ENCODE results near the gene CDH12.
"Not testable (repeated sequence)": the region's sequence is repeated elsewhere in the genome, so short reads cannot be mapped to it uniquely, and the experiment has no call there.

Gene CDH12

DNA sequence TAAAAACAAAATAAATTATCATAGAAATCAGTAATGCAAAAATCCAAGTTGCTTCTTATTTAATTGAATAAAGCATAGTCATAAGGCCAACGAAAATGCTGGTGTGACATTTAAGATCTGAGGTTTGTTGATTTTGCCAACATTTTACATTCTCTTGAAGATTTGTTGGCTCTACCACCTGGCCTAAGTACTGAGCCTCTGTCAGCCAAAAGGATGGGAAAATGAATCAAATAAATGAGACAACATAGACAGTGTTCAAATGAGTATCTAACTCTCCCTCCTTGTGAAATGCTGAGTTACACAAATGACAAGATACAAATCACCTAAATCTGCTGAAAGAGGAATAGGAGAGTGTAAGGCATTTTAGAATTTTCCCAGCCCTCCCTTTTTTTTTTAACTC lies 575.0 kb downstream of the CDH12 start:
- DNase-seq (ENCODE audit: low read depth in 2 of 2) = no peak

- no peak for DNase-seq (ENCODE audit: low read depth in 2 of 2)
Measured at GRCh38 chr5:22277006-22277405, 576.1 kb downstream of the CDH12 start.

DNA sequence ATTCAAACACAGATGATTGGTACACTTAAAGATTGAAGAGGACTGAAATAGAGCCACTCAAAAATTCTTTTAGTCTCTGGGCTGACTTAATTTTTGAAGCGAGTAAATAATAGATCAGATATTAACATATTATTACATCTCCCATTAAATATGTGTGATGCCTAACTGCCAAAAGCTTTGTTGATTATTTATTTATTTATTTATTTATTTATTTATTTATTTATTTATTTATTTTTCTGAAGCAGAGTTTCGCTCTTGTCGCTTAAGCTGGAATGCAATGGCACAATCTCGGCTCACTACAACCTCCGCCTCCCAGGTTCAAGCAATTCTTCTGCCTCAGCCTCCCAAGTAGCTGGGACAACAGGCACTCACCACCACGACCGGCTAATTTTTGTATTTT lies 587.3 kb downstream of the CDH12 start:
- not testable (repeated sequence) for DNase-seq (ENCODE audit: low read depth in 2 of 2)

GRCh38 chr5:22258139-22258538 lies 595.0 kb downstream of the CDH12 start:
- DNase-seq (ENCODE audit: low read depth in 2 of 2) = no peak

GRCh38 chr5:22250528-22250927 lies 602.6 kb downstream of the CDH12 start:
- no peak for DNase-seq (ENCODE audit: low read depth in 2 of 2)

DNA sequence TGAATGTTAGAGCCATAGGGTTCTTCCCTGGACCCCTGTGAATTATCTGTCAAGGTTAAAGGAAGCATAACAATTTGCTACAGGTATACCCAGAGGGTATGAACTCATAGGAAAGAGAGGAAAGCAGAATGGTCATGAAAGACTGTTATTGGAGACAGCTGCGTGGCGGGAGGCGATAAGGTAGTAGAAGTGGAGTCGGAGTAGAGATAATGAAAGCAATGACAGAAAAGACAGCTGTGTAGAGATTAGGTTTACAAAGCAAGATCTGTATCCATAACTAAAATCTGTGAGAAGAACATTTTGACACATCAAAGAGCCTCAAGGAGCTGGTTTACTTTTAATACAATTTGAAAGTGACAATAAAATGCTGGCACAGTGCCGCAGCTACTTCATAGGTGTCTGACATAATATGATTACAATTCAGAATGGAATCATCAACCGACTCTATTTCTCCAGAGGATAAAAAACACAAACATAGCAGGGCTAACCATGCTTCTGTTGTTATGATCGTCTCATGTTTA lies 603.9 kb downstream of the CDH12 start:
- no peak for DNase-seq (ENCODE audit: low read depth in 2 of 2)

- no peak for DNase-seq (ENCODE audit: low read depth in 2 of 2)
Measured at GRCh38 chr5:22245770-22246169, 607.4 kb downstream of the CDH12 start.

DNA sequence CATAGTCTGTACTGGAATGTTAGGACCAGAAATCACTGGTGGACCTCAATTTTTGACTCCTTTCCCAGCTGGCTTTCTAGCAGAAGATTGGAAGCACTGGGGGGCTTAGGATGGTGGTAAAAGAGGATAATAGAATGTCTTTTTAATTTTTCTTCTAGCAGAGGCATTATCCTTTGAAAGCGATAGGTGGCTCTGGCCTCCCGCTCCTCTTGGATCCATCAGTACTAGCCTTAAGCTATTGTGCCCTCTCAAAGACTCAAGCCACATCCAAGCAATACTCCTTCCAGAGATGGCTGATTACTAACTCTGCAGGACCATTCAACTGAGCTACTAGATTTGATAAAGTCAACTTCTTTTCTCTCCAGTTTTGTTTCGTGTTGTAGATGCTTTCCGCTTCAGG lies 610.6 kb downstream of the CDH12 start:
- no peak for DNase-seq (ENCODE audit: low read depth in 2 of 2)

DNA sequence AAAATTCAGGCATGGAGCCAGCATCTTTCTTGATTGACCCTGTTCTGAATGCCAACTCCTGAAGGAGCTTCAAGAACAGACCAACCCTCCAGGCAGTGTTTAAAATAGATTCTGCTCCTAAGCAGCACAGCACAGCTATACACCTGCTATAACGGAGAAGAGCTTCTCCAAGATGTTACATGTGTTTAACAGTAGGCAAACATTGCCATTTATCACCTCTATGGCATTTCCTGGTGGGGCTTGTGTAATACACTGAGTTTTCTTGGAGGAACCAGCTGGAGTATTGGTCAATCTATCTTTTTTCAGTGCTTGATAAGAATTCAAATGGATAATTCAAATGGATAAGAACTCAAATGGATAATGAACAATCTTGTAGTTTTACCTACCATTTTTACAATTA lies 615.1 kb downstream of the CDH12 start:
- DNase-seq (ENCODE audit: low read depth in 2 of 2) = no peak

GRCh38 chr5:22226423-22226822 lies 626.7 kb downstream of the CDH12 start:
- DNase-seq (ENCODE audit: low read depth in 2 of 2) = no peak

- no peak for DNase-seq (ENCODE audit: low read depth in 2 of 2)
Measured at GRCh38 chr5:22223079-22223478, 630.1 kb downstream of the CDH12 start.

DNA sequence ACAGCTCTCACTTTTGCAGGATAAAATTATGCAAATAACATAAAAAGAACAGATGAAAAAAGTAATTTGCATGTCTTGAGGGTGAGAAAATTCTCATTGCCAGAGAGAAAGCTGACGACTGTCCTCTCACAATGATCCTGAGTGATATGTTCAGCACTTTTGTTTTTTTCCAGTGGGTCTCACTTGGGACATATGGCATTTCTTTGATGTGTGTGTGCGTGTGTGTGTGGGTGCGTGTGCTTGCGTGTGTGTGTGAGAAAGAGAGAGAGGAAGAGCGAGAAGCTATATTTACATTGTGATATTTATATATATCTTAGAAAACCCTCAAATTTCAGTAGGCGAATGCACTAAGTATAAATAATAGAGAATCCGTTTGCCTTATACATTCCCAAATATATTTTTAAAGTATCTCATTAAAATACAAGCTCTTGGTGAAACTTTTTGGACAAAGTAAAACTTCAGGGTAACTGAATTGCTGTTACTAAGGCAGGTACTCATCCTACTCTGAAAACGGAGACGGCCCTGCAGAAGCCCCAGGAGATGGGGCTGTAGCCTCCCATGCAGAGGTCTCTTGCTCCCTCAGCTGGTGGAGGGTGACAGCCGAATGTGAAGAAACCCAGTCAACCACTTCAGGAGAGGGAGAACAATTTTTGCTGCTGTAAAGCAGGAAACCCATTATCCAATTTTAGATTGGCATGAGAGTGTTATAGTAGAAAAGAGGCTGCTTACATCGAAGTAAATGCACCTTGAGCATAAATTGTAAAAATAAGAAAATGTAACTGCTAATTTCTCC lies 639.2 kb downstream of the CDH12 start:
- not testable (repeated sequence) for DNase-seq (ENCODE audit: low read depth in 2 of 2)

GRCh38 chr5:22212254-22212991 lies 640.7 kb downstream of the CDH12 start:
- not testable (repeated sequence) for DNase-seq (ENCODE audit: low read depth in 2 of 2)

- DNase-seq (ENCODE audit: low read depth in 2 of 2) = not testable (repeated sequence)
Measured at GRCh38 chr5:22208463-22208862, 644.7 kb downstream of the CDH12 start.

GRCh38 chr5:22188651-22189050 lies 664.5 kb downstream of the CDH12 start:
- not testable (repeated sequence) for DNase-seq (ENCODE audit: low read depth in 2 of 2)

DNA sequence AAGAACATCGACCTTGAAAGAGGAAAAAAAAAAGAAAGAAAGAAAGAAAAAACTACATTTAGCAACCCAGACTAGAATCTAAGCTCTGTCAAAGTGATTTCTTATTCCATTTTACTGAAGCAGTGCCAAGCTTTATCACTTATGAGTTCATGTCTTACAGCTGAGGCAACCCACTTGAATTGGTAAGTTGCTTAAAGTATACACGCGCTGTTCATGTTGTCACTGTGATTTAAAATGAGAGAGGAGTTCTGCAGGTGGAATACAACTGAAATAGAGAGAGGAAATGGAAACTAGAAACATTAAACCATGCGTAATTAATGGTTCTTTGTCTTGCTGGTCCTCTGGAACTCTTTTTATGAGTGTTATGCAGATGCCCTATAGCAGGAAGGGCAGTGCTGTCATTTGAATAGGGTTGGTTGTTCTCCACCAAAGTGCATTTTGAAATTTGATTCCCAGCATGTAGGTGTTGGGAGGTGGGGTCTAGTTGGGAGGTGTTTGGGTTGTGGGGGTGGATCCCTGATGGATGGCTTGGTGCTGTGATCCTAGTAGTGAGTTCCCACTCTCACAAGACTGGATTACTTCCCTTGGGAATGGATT lies 665.4 kb downstream of the CDH12 start:
- not testable (repeated sequence) for DNase-seq (ENCODE audit: low read depth in 2 of 2)

DNA sequence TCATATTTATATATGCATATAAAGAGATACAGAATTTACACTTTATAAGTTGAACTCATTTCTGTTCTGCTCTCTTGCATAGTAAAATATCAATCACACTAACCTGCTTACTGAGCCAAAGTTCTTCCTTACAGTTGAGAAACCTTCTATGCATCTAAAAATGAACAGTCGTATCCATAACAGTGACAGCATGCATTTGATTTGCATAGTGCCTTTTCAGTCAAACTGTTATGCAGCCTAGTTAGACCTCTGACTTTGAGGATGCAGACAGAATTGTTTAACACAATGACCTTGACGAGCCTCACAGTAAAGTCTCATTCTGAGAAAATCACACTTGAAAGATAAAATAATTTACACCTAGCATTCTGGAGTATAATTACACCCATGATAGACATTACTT lies 683.9 kb downstream of the CDH12 start:
- not testable (repeated sequence) for DNase-seq (ENCODE audit: low read depth in 2 of 2)

DNA sequence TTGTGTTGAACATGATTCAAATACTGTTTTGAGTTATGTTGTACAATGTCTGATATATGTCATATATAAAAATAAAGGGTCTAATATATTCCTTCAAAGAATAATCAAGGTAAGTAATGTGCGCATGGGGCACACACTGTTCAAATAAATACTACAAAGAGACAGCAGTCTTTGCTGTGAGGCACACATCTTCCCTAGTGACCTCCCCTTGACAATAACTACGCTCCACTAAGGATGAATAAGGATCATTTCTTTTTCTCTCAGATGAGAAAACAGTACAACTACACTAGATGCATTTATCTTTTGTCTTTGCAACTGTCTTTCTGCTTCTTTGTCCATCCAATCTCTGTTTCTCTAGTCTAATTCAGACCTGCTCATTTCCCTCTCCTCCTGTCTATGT lies 684.4 kb downstream of the CDH12 start:
- DNase-seq (ENCODE audit: low read depth in 2 of 2) = not testable (repeated sequence)

DNA sequence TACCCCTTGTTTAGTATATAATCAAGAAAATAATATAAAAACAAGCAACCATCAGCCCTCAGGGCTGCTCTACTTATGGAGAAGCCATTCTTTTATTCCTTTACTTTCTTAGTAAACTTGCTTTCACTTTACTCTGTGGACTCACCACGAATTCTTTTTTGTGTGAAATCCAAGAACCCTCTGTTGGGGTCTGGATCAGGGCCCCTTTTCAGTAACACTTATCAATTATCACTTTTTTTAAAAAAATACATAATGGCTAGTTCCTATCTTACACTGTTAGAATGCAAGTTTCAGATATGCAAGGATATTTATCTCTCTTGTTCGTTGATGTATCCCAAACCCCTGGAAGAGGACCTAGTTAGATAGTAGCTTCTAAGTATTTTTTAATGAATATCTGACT lies 687.2 kb downstream of the CDH12 start:
- DNase-seq (ENCODE audit: low read depth in 2 of 2) = not testable (repeated sequence)

DNA sequence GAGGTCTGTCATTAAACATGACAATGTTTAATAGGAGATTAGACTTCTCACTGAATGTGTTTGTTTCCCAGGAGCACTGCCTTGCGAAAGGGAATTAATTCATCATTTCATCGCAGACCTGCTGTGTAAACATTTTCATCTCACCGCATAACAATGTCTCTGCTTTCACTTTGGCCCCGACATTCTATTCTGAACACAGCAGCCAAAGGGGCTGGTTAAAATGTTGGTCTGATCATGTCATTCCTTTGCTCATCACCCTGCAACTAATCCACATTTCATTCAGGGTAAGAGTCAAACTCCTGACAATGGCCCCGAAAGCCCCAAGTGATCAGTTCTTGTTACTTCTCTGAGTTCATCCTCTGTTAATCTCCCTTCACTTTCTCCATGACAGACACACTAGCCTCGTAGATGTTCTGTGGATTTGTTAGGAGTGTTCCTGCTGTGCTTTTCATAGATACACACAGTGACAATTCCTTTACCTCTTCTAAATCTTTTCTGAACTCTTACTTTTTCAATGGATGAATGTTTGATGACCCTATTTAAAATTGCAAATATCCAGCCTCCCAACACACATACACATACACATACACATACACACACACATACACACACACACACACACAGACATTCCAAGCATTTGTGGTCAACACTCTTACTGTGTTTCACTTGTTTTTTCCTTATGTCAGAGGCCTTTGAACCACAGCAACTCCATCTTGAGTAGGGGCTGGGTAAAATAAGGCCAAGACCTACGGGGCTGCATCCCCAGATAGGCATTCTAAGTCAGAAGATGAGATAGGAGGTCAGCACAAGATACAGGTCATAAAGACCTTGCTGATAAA lies 688.0 kb downstream of the CDH12 start:
- DNase-seq (ENCODE audit: low read depth in 2 of 2) = not testable (repeated sequence)

- DNase-seq (ENCODE audit: low read depth in 2 of 2) = not testable (repeated sequence)
Measured at GRCh38 chr5:22156953-22157352, 696.2 kb downstream of the CDH12 start.

- not testable (repeated sequence) for DNase-seq (ENCODE audit: low read depth in 2 of 2)
Measured at GRCh38 chr5:22154779-22155178, 698.4 kb downstream of the CDH12 start.

Measured in fibroblast of skin of left quadriceps (primary cell).